Measurements from ENCODE around the gene DIPK1B. TPM values are rescaled to one million over a fixed set of nuclear protein-coding genes. Genes with fewer than 3 reads are reported as not detected.

The DIPK1B gene
- polyA plus RNA-seq, 1 of the 3 experiments (the other 2 are of a cell fraction), result 24.5 TPM

DNA sequence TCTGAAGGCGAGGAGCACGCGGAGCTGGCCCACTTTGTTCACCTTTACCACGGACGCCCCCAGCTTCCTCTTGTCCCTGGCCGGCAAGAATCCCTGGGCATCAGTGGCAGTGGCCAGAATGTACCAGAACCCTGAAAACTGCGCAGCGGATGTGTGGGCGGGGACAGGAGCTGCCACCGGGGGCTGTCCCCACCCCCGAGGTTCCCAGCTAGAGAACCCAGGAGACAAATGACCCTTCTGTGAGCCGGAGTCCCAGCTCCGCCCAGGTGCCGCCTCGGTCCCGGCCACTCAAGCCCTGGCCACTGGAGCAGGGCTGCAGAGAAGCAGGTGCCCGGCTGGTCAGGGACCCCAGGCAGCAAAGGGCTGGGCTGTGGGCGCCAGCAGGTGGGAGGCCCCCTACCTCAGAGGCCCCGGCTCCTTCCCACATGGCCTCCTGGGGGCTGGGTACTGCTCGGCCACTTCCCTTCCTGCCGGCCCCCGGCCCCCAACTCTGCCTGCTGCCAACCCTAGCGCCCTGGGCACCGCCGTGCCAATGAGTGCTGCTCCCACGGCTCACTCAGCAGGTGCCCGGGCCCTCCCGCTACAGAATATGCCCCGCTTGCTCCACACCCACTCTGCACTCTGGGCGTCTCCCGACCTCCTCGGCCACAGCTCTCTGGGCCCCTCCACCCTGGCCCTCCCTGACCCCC lies 29.7 kb downstream of the DIPK1B start (continued):
- TF ChIP-seq TAF1 (IDR thresholded peaks at IDR 0.05; ENCODE audit: borderline replicate concordance, low read depth, low read length), result no peak
- no peak for TF ChIP-seq NRF1 (IDR thresholded peaks at IDR 0.05; ENCODE audit: low read depth, low read length)
- TF ChIP-seq GATA2 (CRISPR knock-in tag; IDR thresholded peaks at IDR 0.05), result no peak
- no peak for TF ChIP-seq RFX5 (IDR thresholded peaks at IDR 0.05; ENCODE audit: low read length)

GRCh38 chr9:136742591-136743391 lies 30.4 kb downstream of the DIPK1B start, which contains the start of gene LCN10:
TSS of gene LCN10 (minus strand) at chr9:136742940. CDS start at chr9:136742903, 37 bp downstream.
- H3K4me1 ChIP-seq (ENCODE audit: control insufficient read depth in 1 of 2, insufficient read depth in 2 of 2, low read depth in 1 of 2, low read length in 1 of 2), result peaks cover 0 to 5% of the 10 kb centered on the region in 2 experiments; a peak in 1 of 4 replicates
- H3K79me2 ChIP-seq (ENCODE audit: insufficient read depth), result no peaks in the 10 kb centered on the region
- no peaks in the 10 kb centered on the region for H3K36me3 ChIP-seq (replicated peaks in 1 of 2; ENCODE audit: control insufficient read depth in 1 of 2, insufficient read depth in 2 of 2, low read length in 1 of 2)
- no peak for TF ChIP-seq JUND (IDR thresholded peaks at IDR 0.05)
- TF ChIP-seq YY1 (IDR thresholded peaks at IDR 0.05; ENCODE audit: low read depth), result no peak
- TF ChIP-seq CTCF (IDR thresholded peaks at IDR 0.05), result peak; percentile 42
- no peak for TF ChIP-seq SMC3 (IDR thresholded peaks at IDR 0.05; ENCODE audit: low read depth, low read length)
- TF ChIP-seq GATA2 (CRISPR knock-in tag; IDR thresholded peaks at IDR 0.05), result no peak
- H3K9me3 ChIP-seq, result no peaks in the 10 kb centered on the region
- H3K4me3 ChIP-seq (ENCODE audit: low read depth in 2 of 2, low read length in 1 of 2), result no peak within 1 kb of the TSS
- ChIA-PET CTCF (interaction anchor here (0.6 to 4.2 kb wide), 9 partner anchors 11 to 287 kb away, joined by 3 to 34 read pairs (median 6); partner anchors contain the start of gene LCN8), POLR2A (no interaction called here)
- no peaks in the 10 kb centered on the region for H3F3A ChIP-seq (replicated peaks; ENCODE audit: insufficient read depth)
- no peak within 1 kb of the TSS for H3K9ac ChIP-seq
- no peaks in the 10 kb centered on the region for H3K9me2 ChIP-seq
- H3K27ac ChIP-seq (ENCODE audit: low read depth in 2 of 2, low read length in 1 of 2), result no peak within 1 kb of the TSS
- DNase-seq, result peak; percentile 80
- H3K4me2 ChIP-seq, result no peak within 1 kb of the TSS
- H4K20me1 ChIP-seq (ENCODE audit: insufficient read depth), result no peaks in the 10 kb centered on the region
- 63% methylated on average over 12 of the region's 25 CpGs for WGBS (ENCODE audit: low lambda C conversion rate)
- no peak within 1 kb of the TSS for H2AFZ ChIP-seq (ENCODE audit: low read depth)
- H3K27me3 ChIP-seq (ENCODE audit: insufficient read depth), result no peaks in the 10 kb centered on the region

DNA sequence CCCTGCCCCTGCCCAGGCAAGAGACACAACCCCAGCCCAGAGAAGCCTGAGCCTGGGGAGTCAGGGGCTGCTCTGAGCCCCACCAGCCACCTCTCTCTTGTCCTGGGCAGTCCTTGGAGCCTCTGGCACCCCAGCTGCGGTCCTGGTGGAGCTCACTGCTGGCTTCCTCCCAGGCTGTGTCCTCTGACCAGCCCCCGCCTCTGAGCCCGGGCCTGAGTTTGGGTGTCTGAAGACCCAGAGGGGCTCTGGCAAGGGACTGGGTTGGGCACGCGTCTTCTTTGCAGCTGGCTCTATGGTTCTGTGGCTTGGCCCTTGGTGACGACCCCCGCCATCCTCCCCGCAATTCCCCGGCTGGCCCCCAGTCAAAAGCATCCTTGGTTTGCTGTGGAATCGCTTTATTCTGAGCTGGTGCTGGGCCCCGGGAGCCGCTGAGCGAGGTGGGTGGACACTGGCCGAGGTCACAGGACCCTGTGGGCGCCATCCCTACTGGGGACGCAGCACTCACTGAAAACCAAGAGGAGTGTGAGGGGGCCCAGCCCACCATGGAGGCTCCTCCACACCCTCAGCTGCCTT lies 31.4 kb downstream of the DIPK1B start:
- Histone ChIP-seq H2AFZ (ENCODE audit: low read depth) (no peak overlapping the region), H3K27ac (ENCODE audit: low read depth in 2 of 2, low read length in 1 of 2) (no peak overlapping the region), H3K9me3 (no peaks in the 10 kb centered on the region), H3K4me3 (ENCODE audit: low read depth in 2 of 2, low read length in 1 of 2) (no peak overlapping the region), H3K27me3 (ENCODE audit: insufficient read depth) (no peaks in the 10 kb centered on the region), H3K4me1 (ENCODE audit: control insufficient read depth in 1 of 2, insufficient read depth in 2 of 2, low read depth in 1 of 2, low read length in 1 of 2) (peaks cover 0 to 5% of the 10 kb centered on the region in 2 experiments; a peak in 1 of 4 replicates), H3K9ac (no peak overlapping the region), H3K9me2 (no peaks in the 10 kb centered on the region), H3K79me2 (ENCODE audit: insufficient read depth) (no peaks in the 10 kb centered on the region), H4K20me1 (ENCODE audit: insufficient read depth) (no peaks in the 10 kb centered on the region), H3F3A (replicated peaks; ENCODE audit: insufficient read depth) (no peaks in the 10 kb centered on the region), H3K36me3 (replicated peaks in 1 of 2; ENCODE audit: control insufficient read depth in 1 of 2, insufficient read depth in 2 of 2, low read length in 1 of 2) (no peaks in the 10 kb centered on the region), H3K4me2 (no peak overlapping the region)
- CTCF ChIA-PET, result interaction anchor here (0.6 to 4.2 kb wide), 8 partner anchors 12 to 286 kb away, joined by 3 to 34 read pairs (median 5); partner anchors contain the start of gene LCN8
- POLR2A ChIA-PET, result no interaction called here
- 79% methylated on average over 4 of the region's 16 CpGs for WGBS (ENCODE audit: low lambda C conversion rate)
- no peak for DNase-seq
- TF ChIP-seq TEAD4 (IDR thresholded peaks at IDR 0.05; ENCODE audit: borderline replicate concordance, insufficient read depth), result no peak
- TF ChIP-seq, protein P1, sequence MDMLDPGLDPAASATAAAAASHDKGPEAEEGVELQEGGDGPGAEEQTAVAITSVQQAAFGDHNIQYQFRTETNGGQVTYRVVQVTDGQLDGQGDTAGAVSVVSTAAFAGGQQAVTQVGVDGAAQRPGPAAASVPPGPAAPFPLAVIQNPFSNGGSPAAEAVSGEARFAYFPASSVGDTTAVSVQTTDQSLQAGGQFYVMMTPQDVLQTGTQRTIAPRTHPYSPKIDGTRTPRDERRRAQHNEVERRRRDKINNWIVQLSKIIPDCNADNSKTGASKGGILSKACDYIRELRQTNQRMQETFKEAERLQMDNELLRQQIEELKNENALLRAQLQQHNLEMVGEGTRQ (IDR thresholded peaks at IDR 0.05; ENCODE audit: borderline replicate concordance, low read depth, low read length), result no peak
- TF ChIP-seq GATA2 (CRISPR knock-in tag; IDR thresholded peaks at IDR 0.05), result no peak
- TF ChIP-seq EP300 (IDR thresholded peaks at IDR 0.05; ENCODE audit: borderline replicate concordance in 1 of 2, low read depth in 1 of 2, low read length in 1 of 2), result no peak
- no peak for TF ChIP-seq RFX5 (IDR thresholded peaks at IDR 0.05; ENCODE audit: low read length)
- TF ChIP-seq FOXM1 (IDR thresholded peaks at IDR 0.05; ENCODE audit: low read depth), result no peak
- TF ChIP-seq MEF2A (IDR thresholded peaks at IDR 0.05; ENCODE audit: borderline replicate concordance, low read depth), result no peak
- TF ChIP-seq TAF1 (IDR thresholded peaks at IDR 0.05; ENCODE audit: borderline replicate concordance, low read depth, low read length), result no peak
- TF ChIP-seq CTCF (IDR thresholded peaks at IDR 0.05), result no peak
- TF ChIP-seq, protein P2, sequence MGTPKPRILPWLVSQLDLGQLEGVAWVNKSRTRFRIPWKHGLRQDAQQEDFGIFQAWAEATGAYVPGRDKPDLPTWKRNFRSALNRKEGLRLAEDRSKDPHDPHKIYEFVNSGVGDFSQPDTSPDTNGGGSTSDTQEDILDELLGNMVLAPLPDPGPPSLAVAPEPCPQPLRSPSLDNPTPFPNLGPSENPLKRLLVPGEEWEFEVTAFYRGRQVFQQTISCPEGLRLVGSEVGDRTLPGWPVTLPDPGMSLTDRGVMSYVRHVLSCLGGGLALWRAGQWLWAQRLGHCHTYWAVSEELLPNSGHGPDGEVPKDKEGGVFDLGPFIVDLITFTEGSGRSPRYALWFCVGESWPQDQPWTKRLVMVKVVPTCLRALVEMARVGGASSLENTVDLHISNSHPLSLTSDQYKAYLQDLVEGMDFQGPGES (IDR thresholded peaks at IDR 0.05; ENCODE audit: low read depth, low read length), result no peak
- TF ChIP-seq GABPA (IDR thresholded peaks at IDR 0.05; ENCODE audit: low read depth), result no peak

Data from SK-N-SH (cell line).